ENCODE measurements around the gene ZNF621.

DNA sequence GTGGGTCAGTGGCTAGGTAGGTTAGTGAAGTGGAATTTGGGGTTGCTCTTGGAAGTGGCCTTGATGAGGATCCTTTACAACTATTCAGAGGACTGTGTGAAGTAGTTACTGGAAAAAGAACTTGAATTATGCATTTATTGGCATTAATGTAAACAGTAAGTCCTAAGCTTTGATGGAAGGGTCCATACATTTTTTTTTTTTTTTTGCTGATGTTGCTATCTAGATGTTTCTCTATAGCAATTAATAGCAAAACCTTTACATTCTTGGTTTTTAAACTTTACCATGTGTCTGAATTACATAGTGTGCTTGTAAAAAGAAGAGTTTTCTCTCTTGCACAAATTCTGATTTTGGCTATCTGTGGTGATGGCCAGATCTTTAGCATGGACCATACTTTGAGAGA lies 9.5 kb downstream of the ZNF621 start:
- TF ChIP-seq ARNTL (CRISPR knock-in tag; IDR thresholded peaks at IDR 0.05; ENCODE audit: borderline replicate concordance, low read depth) = no peak
- no peak for TF ChIP-seq ZNF70 (CRISPR knock-in tag; IDR thresholded peaks at IDR 0.05)
- TF ChIP-seq RARB (CRISPR knock-in tag; IDR thresholded peaks at IDR 0.05) = no peak
- TF ChIP-seq, protein P1, sequence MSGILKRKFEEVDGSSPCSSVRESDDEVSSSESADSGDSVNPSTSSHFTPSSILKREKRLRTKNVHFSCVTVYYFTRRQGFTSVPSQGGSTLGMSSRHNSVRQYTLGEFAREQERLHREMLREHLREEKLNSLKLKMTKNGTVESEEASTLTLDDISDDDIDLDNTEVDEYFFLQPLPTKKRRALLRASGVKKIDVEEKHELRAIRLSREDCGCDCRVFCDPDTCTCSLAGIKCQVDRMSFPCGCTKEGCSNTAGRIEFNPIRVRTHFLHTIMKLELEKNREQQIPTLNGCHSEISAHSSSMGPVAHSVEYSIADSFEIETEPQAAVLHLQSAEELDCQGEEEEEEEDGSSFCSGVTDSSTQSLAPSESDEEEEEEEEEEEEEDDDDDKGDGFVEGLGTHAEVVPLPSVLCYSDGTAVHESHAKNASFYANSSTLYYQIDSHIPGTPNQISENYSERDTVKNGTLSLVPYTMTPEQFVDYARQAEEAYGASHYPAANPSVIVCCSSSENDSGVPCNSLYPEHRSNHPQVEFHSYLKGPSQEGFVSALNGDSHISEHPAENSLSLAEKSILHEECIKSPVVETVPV (CRISPR knock-in tag; IDR thresholded peaks at IDR 0.05) = no peak
- no peak for TF ChIP-seq ZFP3 (CRISPR knock-in tag; IDR thresholded peaks at IDR 0.05)
- TF ChIP-seq, protein P2, sequence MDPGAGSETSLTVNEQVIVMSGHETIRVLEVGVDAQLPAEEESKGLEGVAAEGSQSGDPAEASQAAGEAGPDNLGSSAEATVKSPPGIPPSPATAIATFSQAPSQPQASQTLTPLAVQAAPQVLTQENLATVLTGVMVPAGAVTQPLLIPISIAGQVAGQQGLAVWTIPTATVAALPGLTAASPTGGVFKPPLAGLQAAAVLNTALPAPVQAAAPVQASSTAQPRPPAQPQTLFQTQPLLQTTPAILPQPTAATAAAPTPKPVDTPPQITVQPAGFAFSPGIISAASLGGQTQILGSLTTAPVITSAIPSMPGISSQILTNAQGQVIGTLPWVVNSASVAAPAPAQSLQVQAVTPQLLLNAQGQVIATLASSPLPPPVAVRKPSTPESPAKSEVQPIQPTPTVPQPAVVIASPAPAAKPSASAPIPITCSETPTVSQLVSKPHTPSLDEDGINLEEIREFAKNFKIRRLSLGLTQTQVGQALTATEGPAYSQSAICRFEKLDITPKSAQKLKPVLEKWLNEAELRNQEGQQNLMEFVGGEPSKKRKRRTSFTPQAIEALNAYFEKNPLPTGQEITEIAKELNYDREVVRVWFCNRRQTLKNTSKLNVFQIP (CRISPR knock-in tag; IDR thresholded peaks at IDR 0.05; ENCODE audit: borderline replicate concordance, low read depth) = no peak
- TF ChIP-seq ZFP30 (CRISPR knock-in tag; IDR thresholded peaks at IDR 0.05) = no peak
- no peak for TF ChIP-seq GLIS3 (CRISPR knock-in tag; IDR thresholded peaks at IDR 0.05)
- TF ChIP-seq CREB5 (CRISPR knock-in tag; IDR thresholded peaks at IDR 0.05; ENCODE audit: low read depth) = no peak
- TF ChIP-seq TCF4 (CRISPR knock-in tag; IDR thresholded peaks at IDR 0.05; ENCODE audit: borderline replicate concordance) = no peak
- no peak for TF ChIP-seq ZNF565 (CRISPR knock-in tag; conservative IDR thresholded peaks at IDR 0.05; ENCODE audit: low read depth)
- TF ChIP-seq, protein P3, sequence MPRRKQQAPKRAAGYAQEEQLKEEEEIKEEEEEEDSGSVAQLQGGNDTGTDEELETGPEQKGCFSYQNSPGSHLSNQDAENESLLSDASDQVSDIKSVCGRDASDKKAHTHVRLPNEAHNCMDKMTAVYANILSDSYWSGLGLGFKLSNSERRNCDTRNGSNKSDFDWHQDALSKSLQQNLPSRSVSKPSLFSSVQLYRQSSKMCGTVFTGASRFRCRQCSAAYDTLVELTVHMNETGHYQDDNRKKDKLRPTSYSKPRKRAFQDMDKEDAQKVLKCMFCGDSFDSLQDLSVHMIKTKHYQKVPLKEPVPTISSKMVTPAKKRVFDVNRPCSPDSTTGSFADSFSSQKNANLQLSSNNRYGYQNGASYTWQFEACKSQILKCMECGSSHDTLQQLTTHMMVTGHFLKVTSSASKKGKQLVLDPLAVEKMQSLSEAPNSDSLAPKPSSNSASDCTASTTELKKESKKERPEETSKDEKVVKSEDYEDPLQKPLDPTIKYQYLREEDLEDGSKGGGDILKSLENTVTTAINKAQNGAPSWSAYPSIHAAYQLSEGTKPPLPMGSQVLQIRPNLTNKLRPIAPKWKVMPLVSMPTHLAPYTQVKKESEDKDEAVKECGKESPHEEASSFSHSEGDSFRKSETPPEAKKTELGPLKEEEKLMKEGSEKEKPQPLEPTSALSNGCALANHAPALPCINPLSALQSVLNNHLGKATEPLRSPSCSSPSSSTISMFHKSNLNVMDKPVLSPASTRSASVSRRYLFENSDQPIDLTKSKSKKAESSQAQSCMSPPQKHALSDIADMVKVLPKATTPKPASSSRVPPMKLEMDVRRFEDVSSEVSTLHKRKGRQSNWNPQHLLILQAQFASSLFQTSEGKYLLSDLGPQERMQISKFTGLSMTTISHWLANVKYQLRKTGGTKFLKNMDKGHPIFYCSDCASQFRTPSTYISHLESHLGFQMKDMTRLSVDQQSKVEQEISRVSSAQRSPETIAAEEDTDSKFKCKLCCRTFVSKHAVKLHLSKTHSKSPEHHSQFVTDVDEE (CRISPR knock-in tag; IDR thresholded peaks at IDR 0.05) = no peak
- no peak for TF ChIP-seq TOX (CRISPR knock-in tag; IDR thresholded peaks at IDR 0.05; ENCODE audit: borderline replicate concordance)
- TF ChIP-seq BACH2 (CRISPR knock-in tag; IDR thresholded peaks at IDR 0.05; ENCODE audit: borderline replicate concordance) = no peak

All from SK-N-SH treated with all-trans-retinoic acid at 6 μM for 48 hours (cell line).